ENCODE measurements around the gene PHF19. TPM values are rescaled to one million over a fixed set of nuclear protein-coding genes. Genes with fewer than 3 reads are reported as not detected.

The PHF19 gene
- polyA plus RNA-seq, 1 donor (not counting 4 experiments of a cell fraction or from before 2014, with no cell fraction given), result 11.7 TPM

DNA sequence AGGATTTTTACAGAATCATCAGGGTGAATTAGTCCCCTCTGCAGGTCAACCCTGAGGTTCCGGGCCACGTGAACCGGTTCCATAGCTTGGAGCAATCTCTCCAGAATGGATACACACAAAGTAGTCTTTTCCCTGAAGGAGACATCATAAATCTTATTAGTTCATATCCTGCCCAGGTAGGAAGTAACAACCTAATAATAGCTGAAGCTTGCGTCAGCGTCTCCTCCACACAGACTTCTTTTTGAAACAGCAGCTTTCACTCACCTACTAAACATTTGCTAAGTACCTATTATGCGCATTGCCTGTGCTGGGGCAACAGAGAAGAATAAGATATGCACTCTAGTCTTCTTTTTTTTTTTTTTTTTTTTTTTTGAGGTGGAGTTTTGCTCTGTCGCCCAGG is 43.7 kb downstream of the PHF19 start:
- no peak overlapping the region for H3K4me2 ChIP-seq (ENCODE audit: control insufficient read depth, extremely low read depth, insufficient read depth, low read depth, low read length)
- peaks cover 0 to 15% of the 10 kb centered on the region in 2 experiments for H3K36me3 ChIP-seq (ENCODE audit: control insufficient read depth in 2 of 2, extremely low read depth in 1 of 2, insufficient read depth in 2 of 2, low read length in 2 of 2)
- no peak overlapping the region for H3K4me3 ChIP-seq (ENCODE audit: control insufficient read depth in 2 of 3, extremely low read depth in 1 of 3, insufficient read depth in 2 of 3, low read depth in 1 of 3, low read length in 3 of 3)
- no peaks in the 10 kb centered on the region for H3K9me1 ChIP-seq (ENCODE audit: control insufficient read depth, extremely low read depth, insufficient read depth, low read length)
- no peaks in the 10 kb centered on the region for H3K9me3 ChIP-seq (ENCODE audit: control insufficient read depth, low read depth, low read length)
- H3K27me3 ChIP-seq (ENCODE audit: control insufficient read depth, extremely low read depth, insufficient read depth, low read length), result no peaks in the 10 kb centered on the region
- no peaks in the 10 kb centered on the region for H4K20me1 ChIP-seq (ENCODE audit: control insufficient read depth, extremely low read depth, insufficient read depth, low read length)
- no peak overlapping the region for H3K27ac ChIP-seq (ENCODE audit: control insufficient read depth, insufficient read depth, low read length)
- H3K4me1 ChIP-seq (ENCODE audit: control insufficient read depth, extremely low read depth, insufficient read depth, low read length), result no peaks in the 10 kb centered on the region
- H2AFZ ChIP-seq (ENCODE audit: control insufficient read depth, low read length), result no peak overlapping the region
- H3K9ac ChIP-seq (ENCODE audit: control insufficient read depth, extremely low read depth, insufficient read depth, low read length), result no peak overlapping the region
- peaks cover 18% of the 10 kb centered on the region for H3K79me2 ChIP-seq (ENCODE audit: control insufficient read depth, insufficient read depth, low read length)
- dilution Hi-C loops (cut with MboI; ENCODE audit: extremely low pct_ligation_motif_present, low sequenced_read_pairs), result no loop called here
- DNase-seq (ENCODE audit: low read depth, low spot score) (no peak), FAIRE-seq (no peak)
- TF ChIP-seq EZH2 (IDR thresholded peaks at IDR 0.05; ENCODE audit: low read length), result no peak
- no peak for TF ChIP-seq CTCF (optimal IDR thresholded peaks at IDR 0.05 in 1 of 3, IDR thresholded peaks at IDR 0.05 in 1 of 3, conservative IDR thresholded peaks at IDR 0.05 in 1 of 3; ENCODE audit: extremely low read depth in 1 of 3, insufficient read depth in 2 of 3, low read length in 3 of 3)

DNA sequence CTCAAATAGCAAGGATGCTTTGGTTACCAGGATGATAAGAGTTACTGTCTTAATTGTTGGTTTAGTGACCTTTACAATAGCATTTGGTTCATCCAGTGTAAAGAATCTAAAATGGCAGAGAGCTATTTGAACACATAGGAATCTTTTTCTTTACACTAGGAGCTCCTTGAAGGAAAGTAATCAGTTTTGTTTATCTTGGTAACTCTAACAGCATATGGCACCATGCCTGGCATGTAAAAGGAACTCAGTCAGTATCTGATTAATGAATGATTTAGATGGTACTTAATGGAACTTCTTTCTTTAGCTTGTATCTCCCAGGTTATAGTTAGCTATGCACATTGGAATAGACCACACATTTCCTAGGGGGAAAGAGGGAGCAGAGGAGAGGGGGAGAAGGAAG is 44.2 kb downstream of the PHF19 start:
- no peak for DNase-seq (ENCODE audit: low read depth, low spot score)
- dilution Hi-C loops (cut with MboI; ENCODE audit: extremely low pct_ligation_motif_present, low sequenced_read_pairs), result no loop called here
- TF ChIP-seq CTCF (optimal IDR thresholded peaks at IDR 0.05 in 1 of 3, IDR thresholded peaks at IDR 0.05 in 1 of 3, conservative IDR thresholded peaks at IDR 0.05 in 1 of 3; ENCODE audit: extremely low read depth in 1 of 3, insufficient read depth in 2 of 3, low read length in 3 of 3), result no peak
- no peak for TF ChIP-seq EZH2 (IDR thresholded peaks at IDR 0.05; ENCODE audit: low read length)
- no peak overlapping the region for H3K9ac ChIP-seq (ENCODE audit: control insufficient read depth, extremely low read depth, insufficient read depth, low read length)
- H3K4me2 ChIP-seq (ENCODE audit: control insufficient read depth, extremely low read depth, insufficient read depth, low read depth, low read length), result no peak overlapping the region
- peaks cover 0 to 15% of the 10 kb centered on the region in 2 experiments for H3K36me3 ChIP-seq (ENCODE audit: control insufficient read depth in 2 of 2, extremely low read depth in 1 of 2, insufficient read depth in 2 of 2, low read length in 2 of 2)
- H3K9me1 ChIP-seq (ENCODE audit: control insufficient read depth, extremely low read depth, insufficient read depth, low read length), result no peaks in the 10 kb centered on the region
- H3K27me3 ChIP-seq (ENCODE audit: control insufficient read depth, extremely low read depth, insufficient read depth, low read length), result no peaks in the 10 kb centered on the region
- FAIRE-seq, result no peak
- H3K4me3 ChIP-seq (ENCODE audit: control insufficient read depth in 2 of 3, extremely low read depth in 1 of 3, insufficient read depth in 2 of 3, low read depth in 1 of 3, low read length in 3 of 3), result no peak overlapping the region
- peaks cover 13% of the 10 kb centered on the region for H3K79me2 ChIP-seq (ENCODE audit: control insufficient read depth, insufficient read depth, low read length)
- H3K4me1 ChIP-seq (ENCODE audit: control insufficient read depth, extremely low read depth, insufficient read depth, low read length), result no peaks in the 10 kb centered on the region
- no peaks in the 10 kb centered on the region for H3K9me3 ChIP-seq (ENCODE audit: control insufficient read depth, low read depth, low read length)
- no peak overlapping the region for H3K27ac ChIP-seq (ENCODE audit: control insufficient read depth, insufficient read depth, low read length)
- no peak overlapping the region for H2AFZ ChIP-seq (ENCODE audit: control insufficient read depth, low read length)
- no peaks in the 10 kb centered on the region for H4K20me1 ChIP-seq (ENCODE audit: control insufficient read depth, extremely low read depth, insufficient read depth, low read length)
